ENCODE data around the gene CDKN1A.
"Not testable (repeated sequence)": the region's sequence is repeated elsewhere in the genome, so short reads cannot be mapped to it uniquely, and the experiment has no call there.

CDKN1A gene

DNA sequence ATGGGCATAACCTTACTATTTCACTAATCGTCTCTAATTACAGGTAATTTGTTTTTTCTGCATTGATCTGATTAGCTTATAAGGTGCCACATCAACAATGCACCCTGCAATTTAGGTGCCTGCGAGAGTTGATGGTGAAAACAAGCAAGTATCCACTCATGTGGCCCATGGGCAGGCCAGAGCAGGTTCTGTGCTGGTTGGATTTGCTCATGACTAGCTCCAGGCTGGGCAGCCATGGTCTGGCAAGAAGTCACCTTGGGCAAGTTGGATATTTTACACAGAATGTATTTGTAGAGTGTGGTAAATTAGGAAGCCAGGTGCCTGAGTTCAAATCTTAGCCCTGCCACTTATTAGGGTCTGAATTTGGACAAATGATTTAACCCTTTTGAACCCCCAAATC is 44.4 kb downstream of the CDKN1A start:
- DNase-seq, result no peak

DNA sequence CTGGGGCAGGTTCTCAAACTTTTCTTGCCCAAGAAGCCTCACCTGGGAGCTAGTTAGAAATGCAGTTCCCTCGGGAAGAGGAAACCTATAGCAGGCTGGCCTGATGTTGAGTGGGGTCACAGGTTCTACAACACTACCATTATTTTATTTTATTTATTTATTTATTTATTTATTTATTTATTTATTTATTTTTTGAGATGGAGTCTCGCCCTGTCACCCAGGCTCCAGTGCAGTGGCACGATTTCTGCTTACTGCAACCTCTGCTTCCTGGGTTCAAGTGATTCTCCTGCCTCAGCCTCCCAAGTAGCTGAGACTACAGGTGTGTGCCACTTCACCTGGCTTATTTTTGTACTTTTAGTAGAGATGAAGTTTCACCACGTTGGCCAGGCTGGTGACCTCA is 45.5 kb downstream of the CDKN1A start:
- not testable (repeated sequence) for DNase-seq

DNA sequence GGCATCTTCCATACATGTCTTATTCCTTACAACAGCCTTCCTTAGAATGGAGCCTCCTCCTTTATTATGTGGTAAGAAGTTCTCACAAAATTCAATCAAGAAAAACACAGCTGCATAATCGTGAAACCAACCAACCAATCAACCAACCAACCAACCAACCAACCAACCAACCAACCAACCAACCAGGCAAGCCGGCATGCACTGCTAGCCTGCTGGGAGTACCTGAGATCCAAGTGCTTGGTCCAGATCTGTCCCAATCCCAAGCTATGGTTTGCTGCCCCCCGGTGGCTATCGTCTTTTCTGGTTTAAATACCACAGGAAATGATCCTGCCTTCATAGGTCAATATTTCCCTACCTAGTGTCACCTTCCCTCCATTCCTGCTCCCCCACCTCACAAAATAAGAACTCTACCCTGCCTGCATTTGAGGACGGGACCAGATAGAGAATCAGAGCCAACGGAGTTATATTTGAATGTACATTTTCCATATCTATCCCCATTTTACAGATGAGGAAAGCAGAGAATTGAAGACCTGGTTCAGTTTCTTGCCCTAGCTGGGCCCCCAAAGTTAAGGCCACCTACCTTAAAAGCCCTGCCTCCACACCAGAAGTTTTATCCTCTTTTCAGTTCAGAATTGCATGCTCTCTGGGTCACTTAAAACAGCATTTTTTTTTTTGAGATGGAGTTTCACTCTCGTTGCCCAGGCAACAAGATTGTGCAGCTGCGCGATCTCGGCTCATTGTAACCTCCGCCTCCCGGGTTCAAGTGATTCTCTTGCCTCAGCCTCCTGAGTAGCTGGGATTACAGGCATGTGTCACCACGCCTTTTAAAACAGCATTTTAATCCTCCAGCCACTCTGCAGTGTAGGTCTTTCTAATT is 46.2 kb downstream of the CDKN1A start:
- DNase-seq, result no peak

DNA sequence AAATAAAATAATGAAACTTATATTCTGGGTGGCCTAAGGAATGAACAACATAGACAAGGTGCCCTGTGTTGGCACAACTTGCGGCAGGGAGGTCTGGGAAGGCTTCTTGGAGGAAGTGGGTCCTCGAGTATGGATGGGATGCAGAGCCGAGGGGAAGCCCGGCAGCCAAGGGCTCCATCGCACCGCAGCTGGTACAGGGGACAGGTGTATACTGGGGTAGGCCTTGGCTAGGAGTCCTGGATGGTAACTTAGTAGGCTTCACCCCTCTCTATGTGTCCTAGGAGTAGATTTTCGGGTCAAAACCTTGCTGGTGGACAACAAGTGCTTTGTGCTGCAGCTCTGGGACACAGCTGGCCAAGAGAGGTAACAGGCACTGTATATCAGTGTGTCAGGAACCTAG is 47.1 kb downstream of the CDKN1A start:
- no peak for DNase-seq

DNA sequence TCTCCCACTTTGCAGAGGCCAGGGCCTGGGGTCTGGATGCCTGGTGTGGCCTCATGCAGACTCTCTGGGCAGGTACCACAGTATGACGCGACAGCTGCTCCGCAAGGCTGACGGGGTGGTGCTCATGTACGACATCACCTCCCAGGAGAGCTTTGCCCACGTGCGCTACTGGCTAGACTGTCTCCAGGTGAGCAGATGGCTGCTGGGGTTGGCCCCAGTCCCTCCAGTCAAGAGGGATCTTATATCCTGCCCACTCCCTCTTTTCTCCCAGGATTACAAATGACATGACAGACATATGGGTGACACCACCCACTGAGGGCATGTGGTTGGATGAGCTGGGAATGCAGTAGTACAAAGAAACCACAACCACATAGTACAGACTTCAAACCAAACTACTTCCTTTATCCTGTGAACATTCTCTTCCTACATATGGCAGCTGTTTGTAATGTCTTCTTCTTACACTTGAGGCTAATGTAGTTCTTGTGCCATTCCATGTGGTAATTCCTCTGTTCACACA is 49.0 kb downstream of the CDKN1A start:
- no peak for DNase-seq

DNA sequence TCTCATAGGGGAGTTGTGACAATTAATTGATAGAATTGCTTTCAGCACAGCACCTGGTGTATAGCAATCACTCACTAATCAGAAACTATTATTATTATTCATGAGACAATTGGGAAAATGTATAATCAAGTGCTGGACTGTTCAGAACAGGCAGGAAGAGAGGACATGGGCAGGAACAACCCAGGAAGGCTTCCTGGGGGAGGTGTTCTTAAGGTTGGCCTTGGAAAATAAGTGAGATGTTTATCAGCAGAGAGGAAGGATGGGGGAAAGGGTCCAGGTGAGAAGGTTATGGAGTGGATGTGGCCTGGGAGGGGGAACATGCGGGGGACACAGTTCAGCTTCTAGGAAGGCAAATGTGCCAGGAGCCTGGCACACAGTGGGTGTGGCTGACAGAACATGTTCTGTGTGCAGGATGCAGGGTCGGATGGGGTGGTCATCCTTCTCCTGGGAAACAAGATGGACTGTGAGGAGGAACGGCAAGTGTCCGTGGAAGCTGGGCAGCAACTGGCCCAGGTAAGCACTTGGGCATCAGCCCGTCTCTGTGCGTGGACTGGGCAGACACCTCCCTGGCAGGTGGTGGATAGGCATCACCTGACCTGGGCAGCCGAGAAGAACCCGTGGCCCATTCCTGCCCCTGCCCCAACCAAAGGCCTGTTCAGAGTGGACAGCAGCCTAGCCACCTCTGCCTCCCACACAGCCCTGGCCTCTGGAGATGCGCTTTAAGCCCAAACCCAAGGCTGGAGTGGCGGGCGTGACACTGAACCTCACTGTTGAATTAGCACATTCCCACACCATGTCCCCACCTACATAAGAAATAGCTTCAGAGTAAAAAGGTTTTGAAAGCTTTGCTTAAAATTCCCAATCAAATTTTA is 50.0 kb downstream of the CDKN1A start:
- DNase-seq, result no peak

DNA sequence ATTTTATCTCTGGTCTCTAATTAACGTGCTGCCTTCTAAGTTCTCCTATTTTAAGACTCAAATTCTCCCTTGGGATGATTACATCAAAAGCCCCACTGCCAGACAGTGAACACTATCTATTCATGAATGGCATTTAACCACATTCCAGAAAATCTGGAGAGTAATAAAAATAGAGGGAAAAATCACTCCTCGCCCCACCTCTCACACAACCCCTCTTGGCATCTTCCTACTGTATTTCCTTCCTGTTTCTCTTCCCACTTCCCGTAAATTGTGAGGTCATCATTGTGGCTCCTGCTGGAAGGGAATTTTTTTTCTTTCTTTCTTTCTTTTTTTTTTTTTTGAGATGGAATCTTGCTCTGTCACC is 50.6 kb downstream of the CDKN1A start:
- DNase-seq, result no peak

DNA sequence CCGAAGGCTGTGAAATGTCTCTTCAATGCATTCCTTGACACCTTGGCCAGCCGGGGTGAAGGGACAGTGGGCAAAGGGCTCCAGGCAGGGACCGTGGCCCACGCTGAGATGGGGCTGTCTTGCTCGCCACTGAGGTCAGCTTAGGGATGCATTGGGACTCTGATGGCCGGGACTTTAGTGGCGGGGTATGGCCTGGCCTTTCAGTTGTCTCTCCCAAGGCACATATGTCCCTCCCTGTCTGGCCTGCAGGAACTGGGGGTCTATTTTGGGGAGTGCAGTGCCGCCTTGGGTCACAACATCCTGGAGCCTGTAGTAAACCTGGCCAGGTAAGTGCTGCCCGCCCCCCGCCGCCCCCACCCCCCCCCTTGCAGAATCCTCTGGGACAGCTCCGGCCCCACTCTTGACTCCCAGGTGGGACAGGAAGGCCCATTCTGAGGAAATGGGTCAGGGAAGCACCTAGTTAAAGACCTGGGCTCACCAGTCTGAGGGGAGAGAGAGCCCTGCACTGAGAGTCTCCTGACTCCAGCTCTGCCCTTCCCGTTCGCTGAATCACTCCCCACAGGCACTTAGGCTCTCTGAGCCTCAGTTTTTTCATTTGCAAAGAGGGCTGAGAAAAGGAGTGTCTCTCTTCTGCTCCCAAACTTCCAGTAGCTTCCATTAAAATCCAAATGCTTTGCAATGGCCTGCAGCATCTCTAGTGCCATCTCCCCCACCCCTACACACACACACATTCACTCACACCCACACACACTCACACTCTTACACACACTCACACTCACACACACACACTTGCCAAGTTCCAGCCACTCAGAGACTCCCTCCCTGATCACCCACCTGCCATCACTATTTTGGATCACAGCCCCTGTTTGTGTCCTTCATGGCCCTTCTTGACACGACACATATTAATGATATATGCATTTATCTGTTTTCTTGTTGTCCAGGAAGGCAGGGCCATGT is 52.2 kb downstream of the CDKN1A start:
- DNase-seq, result no peak

DNA sequence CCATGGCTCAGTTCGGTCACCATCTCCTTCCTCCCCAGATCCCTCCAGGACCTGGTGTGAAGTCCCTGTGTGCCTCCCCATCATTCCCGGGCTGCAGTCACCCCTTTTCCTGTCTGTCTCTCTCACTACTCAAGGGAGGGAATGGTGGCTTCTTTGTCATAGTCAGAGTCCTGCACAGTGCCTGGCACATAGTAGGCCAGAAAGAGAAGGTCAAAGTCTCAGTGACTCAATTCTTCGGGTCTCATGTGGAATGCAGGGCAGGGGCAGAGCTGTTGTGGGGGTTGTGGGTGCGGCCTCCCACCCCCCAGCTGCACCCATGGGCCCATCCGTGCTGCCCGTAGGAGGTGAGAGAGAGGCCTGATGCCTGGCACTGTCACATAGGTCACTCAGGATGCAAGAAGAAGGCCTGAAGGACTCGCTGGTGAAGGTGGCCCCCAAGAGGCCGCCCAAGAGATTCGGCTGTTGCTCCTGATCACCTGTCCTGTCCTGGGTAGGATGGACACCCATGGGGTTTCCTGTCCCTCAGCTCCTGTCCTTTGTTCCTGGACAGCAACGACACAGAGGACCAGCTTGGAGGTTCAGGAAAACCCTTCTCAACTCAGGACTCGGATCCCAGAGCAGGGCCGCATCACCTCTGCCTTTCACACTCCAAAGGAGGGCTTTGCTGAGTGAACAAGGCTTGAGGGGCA is 53.3 kb downstream of the CDKN1A start:
- DNase-seq, result no peak

DNA sequence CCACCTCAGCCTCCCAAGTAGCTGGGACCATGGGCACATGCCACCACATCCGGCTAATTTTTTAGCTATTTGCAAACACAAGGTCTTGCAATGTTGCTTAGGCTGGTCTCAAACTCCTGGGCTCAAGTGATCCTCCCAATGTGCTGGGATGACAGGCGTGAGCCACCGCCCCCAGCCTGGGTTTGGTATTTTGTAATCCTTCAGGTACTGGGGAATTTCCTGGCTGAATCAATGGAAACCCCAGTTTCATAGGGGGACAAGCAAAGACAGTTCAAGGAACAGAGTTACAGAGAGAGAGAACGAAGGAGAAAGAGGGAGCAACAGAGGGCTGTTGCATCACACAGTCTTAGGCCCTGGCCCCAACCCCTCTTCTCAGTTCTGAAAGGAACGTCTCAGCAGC is 54.8 kb downstream of the CDKN1A start:
- DNase-seq, result no peak

DNA sequence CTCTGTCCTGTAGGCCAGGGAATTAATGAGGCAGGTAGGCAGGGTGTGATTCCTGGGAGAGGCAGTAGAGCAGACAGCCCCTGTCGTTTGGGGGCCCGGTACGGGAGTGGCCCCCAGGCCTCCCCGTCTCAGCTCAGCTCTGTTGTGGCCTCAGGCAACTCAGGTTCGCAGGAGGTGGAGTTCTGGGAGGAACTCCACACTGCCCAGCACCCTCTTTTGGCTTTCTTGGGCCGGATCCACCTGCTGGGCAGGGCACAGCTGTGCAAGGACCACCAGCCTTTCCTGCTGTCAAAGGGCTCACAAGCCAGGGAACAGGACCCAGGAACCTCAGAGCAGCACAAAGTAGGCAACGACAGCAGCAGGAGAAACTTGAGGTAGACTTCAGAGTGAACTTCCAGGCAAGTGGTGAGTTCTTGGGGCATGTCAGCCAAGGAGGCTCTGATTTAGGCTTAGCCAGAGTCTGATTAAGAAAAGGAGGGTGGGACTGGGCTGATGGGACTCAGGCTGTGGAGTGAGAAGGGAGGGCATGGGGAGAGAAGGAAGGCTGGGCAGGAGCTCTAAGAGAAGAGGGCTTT is 56.1 kb downstream of the CDKN1A start:
- DNase-seq, result no peak

DNA sequence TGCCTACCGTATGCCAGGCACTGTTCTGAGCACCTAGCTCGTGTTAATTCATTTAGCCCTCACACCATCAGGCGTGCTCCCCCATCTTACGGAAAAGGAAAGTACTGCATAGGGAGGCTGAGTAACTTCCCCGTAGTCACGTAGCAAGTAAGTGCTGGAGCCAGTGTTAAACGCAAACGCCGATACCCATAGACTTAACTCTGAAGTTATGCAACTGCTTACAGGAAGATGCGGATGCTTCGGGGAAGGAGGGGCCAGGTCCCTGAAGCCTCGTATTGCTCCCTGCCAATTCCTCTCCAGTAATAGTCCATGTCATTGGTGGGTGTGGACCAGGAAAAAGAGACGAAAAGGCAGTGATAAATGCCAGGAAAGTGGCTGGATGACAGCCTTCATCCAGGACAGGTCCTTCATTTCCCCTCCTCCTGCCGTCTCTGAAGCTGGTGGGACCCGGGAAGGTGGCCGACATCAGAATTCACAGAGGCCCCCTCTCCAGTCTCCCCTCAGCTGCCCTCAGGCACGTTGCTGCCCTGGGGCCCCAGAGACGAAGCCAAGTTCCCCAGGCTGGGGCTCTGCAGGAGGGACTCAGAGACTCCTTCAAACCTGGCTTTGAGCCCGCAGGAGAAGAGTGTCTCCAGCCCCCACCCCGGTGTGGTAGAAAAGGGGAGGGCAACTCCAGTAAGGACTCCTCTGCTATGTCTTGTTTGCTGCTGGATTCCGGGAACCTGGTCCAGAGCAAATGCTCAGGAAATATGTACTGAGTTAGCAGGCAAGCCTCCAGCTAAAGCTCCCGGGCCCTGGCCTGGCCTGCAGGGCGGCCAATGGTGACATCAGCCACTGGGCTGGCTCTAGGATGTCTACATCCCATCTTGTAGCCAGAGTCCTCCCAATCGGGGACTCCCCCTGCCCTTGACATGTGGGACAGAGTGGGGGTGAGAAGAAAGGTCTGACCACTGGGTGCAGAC is 56.9 kb downstream of the CDKN1A start:
- peak; percentile 55 for DNase-seq
